K562 (cell line): ENCODE results near the gene CPED1. TPM values are rescaled to one million over a fixed set of nuclear protein-coding genes. Genes with fewer than 3 reads are reported as not detected.

Experiments
- NCOA4 ChIP-seq: fragments of 450-650 bp; IDR thresholded peaks from 2 replicates; pipeline ENCODE4 v1.6.1; 2018; ENCODE audit warnings: mild to moderate bottlenecking; ENCODE audit not compliant: partially characterized antibody
- POLR2B ChIP-seq: fragments of 450-650 bp; IDR thresholded peaks from 2 replicates; pipeline ENCODE4 v1.6.1; 2018; ENCODE audit warnings: low read depth; ENCODE audit not compliant: partially characterized antibody
- ZNF175 ChIP-seq: fragments of 200-800 bp; sonication (Bioruptor generic); IDR thresholded peaks from 2 replicates; pipeline ENCODE4 v1.6.1; 2016; ENCODE audit warnings: low read depth, mild to moderate bottlenecking, missing genetic modification characterization, missing compliant biosample characterization
- polyA plus RNA-seq, 8 experiments: library from polyadenylated mRNA; depleted of rRNA in 4 of 8; stranded (reverse) in 5 of 8; unstranded in 3 of 8; fragments of >200 nt; fragmentation: Nextera tagmentation in 2 of 8; fragmentation: Illumina TruSeq in 1 of 8; extraction: Ambion mirVana in 2 of 8; extraction: Trizol in 1 of 8; gene quantifications; 2 replicates each; pipeline versions ENCODE4 v1.2.1 to v1.2.3, GENCODE V29; 2011 to 2014; ENCODE audit warnings: inconsistent platforms in 1 of 8, missing spikeins in 1 of 8
- total RNA-seq, 7 experiments: library from RNA; depleted of rRNA in 6 of 7; stranded (reverse); fragments of >200 nt in 6 of 7; fragmentation: Illumina TruSeq in 2 of 7; extraction: Trizol in 2 of 7; gene quantifications; 2 replicates each; pipeline versions ENCODE4 v1.2.1 to v1.2.3, GENCODE V29; 2011 to 2021; ENCODE audit warnings: low replicate concordance in 1 of 7
- TF ChIP-seq, protein P1 (sequence below), 2 experiments: fragments of 450-650 bp in 1 of 2; sonication (generic) in 1 of 2; formaldehyde crosslinking in 1 of 2; IDR thresholded peaks in 1 of 2; conservative IDR thresholded peaks in 1 of 2; 2 replicates each; pipeline versions ENCODE4 v1.6.1 to v1.8.1; 2016 to 2023; ENCODE audit warnings: mild to moderate bottlenecking in 2 of 2, moderate library complexity in 2 of 2, inconsistent platforms in 1 of 2, missing genetic modification reagents in 1 of 2
- TF ChIP-seq, protein P2 (sequence below), 3 experiments: IDR thresholded peaks in 2 of 3; conservative IDR thresholded peaks in 1 of 3; 2 replicates each; pipeline ENCODE4 v1.5.1; 2011 to 2012; ENCODE audit warnings: low read length in 3 of 3, mild to moderate bottlenecking in 3 of 3, control low read depth in 2 of 3, improper control_type of control experiment in 1 of 3, inconsistent platforms in 1 of 3, low read depth in 1 of 3, mixed read lengths in 1 of 3, moderate library complexity in 1 of 3; ENCODE audit not compliant: insufficient read depth in 2 of 3
- TF ChIP-seq, protein P3 (sequence below): fragments of 200-800 bp; sonication (Bioruptor generic); IDR thresholded peaks from 2 replicates; pipeline ENCODE4 v1.6.1; 2017; ENCODE audit warnings: missing genetic modification characterization, missing compliant biosample characterization
- TF ChIP-seq, protein P4 (sequence below): fragments of 450-650 bp; IDR thresholded peaks from 2 replicates; pipeline ENCODE4 v1.6.1; 2018; ENCODE audit not compliant: partially characterized antibody

Gene CPED1
- total and polyA plus RNA-seq, 9 of the 15 experiments (the other 6 are each of a cell fraction or from before 2014, with no cell fraction given): 195 to 393 (median 290) TPM

DNA sequence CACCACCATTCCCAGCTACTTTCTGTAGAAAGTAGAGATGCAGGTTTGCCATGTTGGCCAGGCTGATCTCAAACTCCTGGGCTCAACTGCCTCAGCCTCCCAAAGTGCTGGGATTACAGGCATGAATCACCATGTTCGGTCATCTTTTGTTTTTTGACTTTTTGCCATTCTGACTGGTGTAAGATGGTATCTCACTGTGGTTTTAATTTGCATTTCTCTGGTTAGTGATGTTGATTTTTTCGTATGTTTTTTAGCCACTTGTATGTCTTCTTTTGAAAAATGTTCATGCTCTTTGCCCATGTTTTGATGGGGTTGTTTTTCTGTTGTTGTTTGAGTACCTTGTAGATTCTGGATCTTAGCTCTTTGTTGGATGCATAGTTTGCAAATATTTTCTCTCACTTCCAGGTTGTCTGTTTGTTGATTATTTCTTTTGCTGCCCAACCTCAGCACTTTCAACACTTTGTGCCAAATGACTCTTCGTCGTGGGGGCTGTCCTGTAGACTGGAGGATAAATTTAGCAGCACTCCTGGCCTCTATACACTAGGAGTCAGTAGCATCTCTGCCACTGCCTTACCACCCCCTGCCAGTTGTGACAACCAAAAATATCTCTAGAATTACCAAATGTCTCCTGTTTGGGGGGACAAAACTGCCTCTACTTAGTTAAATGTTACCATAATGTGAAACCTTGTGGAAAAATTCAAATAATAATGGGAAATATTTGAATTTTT, 6.5 kb upstream of the CPED1 start (continued):
- TF ChIP-seq, protein P1, sequence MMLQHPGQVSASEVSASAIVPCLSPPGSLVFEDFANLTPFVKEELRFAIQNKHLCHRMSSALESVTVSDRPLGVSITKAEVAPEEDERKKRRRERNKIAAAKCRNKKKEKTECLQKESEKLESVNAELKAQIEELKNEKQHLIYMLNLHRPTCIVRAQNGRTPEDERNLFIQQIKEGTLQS (IDR thresholded peaks at IDR 0.05): peak; percentile 77
- TF ChIP-seq, protein P1 (CRISPR knock-in tag; conservative IDR thresholded peaks at IDR 0.05): no peak
- TF ChIP-seq, protein P2, sequence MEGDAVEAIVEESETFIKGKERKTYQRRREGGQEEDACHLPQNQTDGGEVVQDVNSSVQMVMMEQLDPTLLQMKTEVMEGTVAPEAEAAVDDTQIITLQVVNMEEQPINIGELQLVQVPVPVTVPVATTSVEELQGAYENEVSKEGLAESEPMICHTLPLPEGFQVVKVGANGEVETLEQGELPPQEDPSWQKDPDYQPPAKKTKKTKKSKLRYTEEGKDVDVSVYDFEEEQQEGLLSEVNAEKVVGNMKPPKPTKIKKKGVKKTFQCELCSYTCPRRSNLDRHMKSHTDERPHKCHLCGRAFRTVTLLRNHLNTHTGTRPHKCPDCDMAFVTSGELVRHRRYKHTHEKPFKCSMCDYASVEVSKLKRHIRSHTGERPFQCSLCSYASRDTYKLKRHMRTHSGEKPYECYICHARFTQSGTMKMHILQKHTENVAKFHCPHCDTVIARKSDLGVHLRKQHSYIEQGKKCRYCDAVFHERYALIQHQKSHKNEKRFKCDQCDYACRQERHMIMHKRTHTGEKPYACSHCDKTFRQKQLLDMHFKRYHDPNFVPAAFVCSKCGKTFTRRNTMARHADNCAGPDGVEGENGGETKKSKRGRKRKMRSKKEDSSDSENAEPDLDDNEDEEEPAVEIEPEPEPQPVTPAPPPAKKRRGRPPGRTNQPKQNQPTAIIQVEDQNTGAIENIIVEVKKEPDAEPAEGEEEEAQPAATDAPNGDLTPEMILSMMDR (IDR thresholded peaks at IDR 0.05 in 2 of 3, conservative IDR thresholded peaks at IDR 0.05 in 1 of 3; ENCODE audit: insufficient read depth in 2 of 3, low read depth in 1 of 3, low read length in 3 of 3): peak; percentile 12 to 47 (median 42); a peak in 4 of 6 replicates
- TF ChIP-seq, protein P3, sequence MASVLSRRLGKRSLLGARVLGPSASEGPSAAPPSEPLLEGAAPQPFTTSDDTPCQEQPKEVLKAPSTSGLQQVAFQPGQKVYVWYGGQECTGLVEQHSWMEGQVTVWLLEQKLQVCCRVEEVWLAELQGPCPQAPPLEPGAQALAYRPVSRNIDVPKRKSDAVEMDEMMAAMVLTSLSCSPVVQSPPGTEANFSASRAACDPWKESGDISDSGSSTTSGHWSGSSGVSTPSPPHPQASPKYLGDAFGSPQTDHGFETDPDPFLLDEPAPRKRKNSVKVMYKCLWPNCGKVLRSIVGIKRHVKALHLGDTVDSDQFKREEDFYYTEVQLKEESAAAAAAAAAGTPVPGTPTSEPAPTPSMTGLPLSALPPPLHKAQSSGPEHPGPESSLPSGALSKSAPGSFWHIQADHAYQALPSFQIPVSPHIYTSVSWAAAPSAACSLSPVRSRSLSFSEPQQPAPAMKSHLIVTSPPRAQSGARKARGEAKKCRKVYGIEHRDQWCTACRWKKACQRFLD (CRISPR knock-in tag): no peak
- no peak for TF ChIP-seq NCOA4
- TF ChIP-seq, protein P4, sequence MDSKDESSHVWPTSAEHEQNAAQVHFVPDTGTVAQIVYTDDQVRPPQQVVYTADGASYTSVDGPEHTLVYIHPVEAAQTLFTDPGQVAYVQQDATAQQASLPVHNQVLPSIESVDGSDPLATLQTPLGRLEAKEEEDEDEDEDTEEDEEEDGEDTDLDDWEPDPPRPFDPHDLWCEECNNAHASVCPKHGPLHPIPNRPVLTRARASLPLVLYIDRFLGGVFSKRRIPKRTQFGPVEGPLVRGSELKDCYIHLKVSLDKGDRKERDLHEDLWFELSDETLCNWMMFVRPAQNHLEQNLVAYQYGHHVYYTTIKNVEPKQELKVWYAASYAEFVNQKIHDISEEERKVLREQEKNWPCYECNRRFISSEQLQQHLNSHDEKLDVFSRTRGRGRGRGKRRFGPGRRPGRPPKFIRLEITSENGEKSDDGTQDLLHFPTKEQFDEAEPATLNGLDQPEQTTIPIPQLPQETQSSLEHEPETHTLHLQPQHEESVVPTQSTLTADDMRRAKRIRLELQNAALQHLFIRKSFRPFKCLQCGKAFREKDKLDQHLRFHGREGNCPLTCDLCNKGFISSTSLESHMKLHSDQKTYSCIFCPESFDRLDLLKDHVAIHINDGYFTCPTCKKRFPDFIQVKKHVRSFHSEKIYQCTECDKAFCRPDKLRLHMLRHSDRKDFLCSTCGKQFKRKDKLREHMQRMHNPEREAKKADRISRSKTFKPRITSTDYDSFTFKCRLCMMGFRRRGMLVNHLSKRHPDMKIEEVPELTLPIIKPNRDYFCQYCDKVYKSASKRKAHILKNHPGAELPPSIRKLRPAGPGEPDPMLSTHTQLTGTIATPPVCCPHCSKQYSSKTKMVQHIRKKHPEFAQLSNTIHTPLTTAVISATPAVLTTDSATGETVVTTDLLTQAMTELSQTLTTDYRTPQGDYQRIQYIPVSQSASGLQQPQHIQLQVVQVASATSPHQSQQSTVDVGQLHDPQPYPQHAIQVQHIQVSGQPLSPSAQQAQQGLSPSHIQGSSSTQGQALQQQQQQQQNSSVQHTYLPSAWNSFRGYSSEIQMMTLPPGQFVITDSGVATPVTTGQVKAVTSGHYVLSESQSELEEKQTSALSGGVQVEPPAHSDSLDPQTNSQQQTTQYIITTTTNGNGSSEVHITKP: no peak
- no peak for TF ChIP-seq POLR2B
- no peak for TF ChIP-seq ZNF175 (CRISPR knock-in tag)
